H1 (cell line): ENCODE data around the gene WSCD1. TPM values are rescaled to one million over a fixed set of nuclear protein-coding genes. Genes with fewer than 3 reads are reported as not detected.

ENCODE experiments used
- CTCF ChIA-PET: fragments of 300-600 bp; sonication (Branson Sonifier 250); formaldehyde crosslinking; loops from one replicate; lab custom pipeline; 2021; ENCODE audit not compliant: partially characterized antibody; lab: Charles Lee
- POLR2A ChIA-PET: fragments of 300-600 bp; sonication (Branson Sonifier 250); formaldehyde crosslinking; loops from one replicate; lab custom pipeline; 2021; ENCODE audit warnings: inconsistent platforms; ENCODE audit not compliant: partially characterized antibody; lab: Charles Lee
- DNase-seq, 2 experiments: peaks; one replicate each; pipeline versions ENCODE4 v3.0.0 to v3.0.0-alpha.2; 2010 to 2022; ENCODE audit warnings: low spot score in 2 of 2, low read depth in 1 of 2, mixed read lengths in 1 of 2
- FAIRE-seq: peaks from 2 replicates; lab custom pipeline; 2011; peaks lifted over from hg19 to GRCh38; lab: Jason Lieb, UNC
- H2AFZ ChIP-seq: 2 replicates; pipeline ENCODE4 v1.8.1; 2012; ENCODE audit warnings: low read length, inconsistent platforms
- H2AK5ac ChIP-seq: 2 replicates; pipeline ENCODE4 v1.6.1; 2013; ENCODE audit warnings: low read depth, low read length
- H2BK120ac ChIP-seq: replicated peaks from 2 replicates; pipeline ENCODE3; 2013; ENCODE audit warnings: low read depth, low read length, inconsistent platforms
- H2BK12ac ChIP-seq: 2 replicates; pipeline ENCODE4 v1.6.1; 2013; ENCODE audit warnings: low read depth, low read length
- H2BK15ac ChIP-seq: 2 replicates; pipeline ENCODE4 v1.6.1; 2013; ENCODE audit warnings: low read length
- H2BK20ac ChIP-seq: 2 replicates; pipeline ENCODE4 v1.6.1; 2013; ENCODE audit warnings: low read length
- H2BK5ac ChIP-seq: 2 replicates; pipeline ENCODE4 v1.6.1; 2013; ENCODE audit warnings: low read depth, low read length
- H3K14ac ChIP-seq: 2 replicates; pipeline ENCODE4 v1.6.1; 2013; ENCODE audit warnings: inconsistent platforms; ENCODE audit not compliant: insufficient read length
- H3K18ac ChIP-seq: 2 replicates; pipeline ENCODE4 v1.6.1; 2013; ENCODE audit warnings: low read length; ENCODE audit errors: extremely low read depth
- H3K23ac ChIP-seq: 2 replicates; pipeline ENCODE4 v1.6.1; 2013; ENCODE audit warnings: inconsistent platforms; ENCODE audit not compliant: insufficient read length
- H3K23me2 ChIP-seq: 2 replicates; pipeline ENCODE4 v1.6.1; 2013; ENCODE audit warnings: low read depth, low read length
- H3K27ac ChIP-seq: 2 replicates; pipeline ENCODE4 v1.6.1; 2011; ENCODE audit warnings: low read depth, low read length, inconsistent platforms
- H3K27me3 ChIP-seq, 4 experiments: replicated peaks in 1 of 4; 1 replicate in 1 of 4; 2 replicates in 3 of 4; pipeline versions ENCODE4 v1.6.1 to v1.8.1; 2011 to 2013; ENCODE audit warnings: low read length in 3 of 4, mild to moderate bottlenecking in 3 of 4, inconsistent platforms in 2 of 4, mixed read lengths in 2 of 4, moderate library complexity in 1 of 4; ENCODE audit not compliant: control insufficient read depth in 3 of 4, insufficient read depth in 3 of 4; ENCODE audit errors: extremely low read depth in 1 of 4
- H3K36me3 ChIP-seq, 4 experiments: 2 replicates each; pipeline versions ENCODE4 v1.6.1 to v1.8.1; 2011 to 2013; ENCODE audit warnings: mild to moderate bottlenecking in 4 of 4, low read length in 3 of 4, moderate library complexity in 2 of 4, control low read depth in 1 of 4, inconsistent platforms in 1 of 4; ENCODE audit not compliant: insufficient read depth in 4 of 4, control insufficient read depth in 2 of 4
- H3K4ac ChIP-seq: replicated peaks from 2 replicates; pipeline ENCODE3; 2013; ENCODE audit warnings: low read length, low read depth, mixed read lengths, inconsistent platforms; ENCODE audit not compliant: insufficient read length
- H3K4me1 ChIP-seq, 4 experiments: replicated peaks in 1 of 4; 1 replicate in 1 of 4; 2 replicates in 3 of 4; pipeline versions ENCODE4 v1.6.1 to v1.8.1; 2011 to 2013; ENCODE audit warnings: low read length in 3 of 4, inconsistent platforms in 2 of 4, mixed read lengths in 1 of 4; ENCODE audit not compliant: insufficient read depth in 4 of 4, control insufficient read depth in 3 of 4
- H3K4me2 ChIP-seq, 2 experiments: 2 replicates each; pipeline versions ENCODE4 v1.6.1 to v1.8.1; 2011 to 2013; ENCODE audit warnings: low read depth in 2 of 2, low read length in 2 of 2, control low read depth in 1 of 2, inconsistent platforms in 1 of 2, mild to moderate bottlenecking in 1 of 2; ENCODE audit not compliant: insufficient read depth in 1 of 2
- H3K4me3 ChIP-seq, 4 experiments: fragments of 200-600, 300-600 bp in 1 of 4; sonication (generic), shearing (Covaris generic), sonication (Bioruptor Twin) in 1 of 4; 2 replicates each; pipeline versions ENCODE4 v1.5.1 to v1.8.1; 2011 to 2016; ENCODE audit warnings: low read length in 4 of 4, low read depth in 3 of 4, control low read depth in 2 of 4, inconsistent platforms in 2 of 4, mild to moderate bottlenecking in 2 of 4, mixed read lengths in 1 of 4, moderate library complexity in 1 of 4; ENCODE audit not compliant: insufficient read depth in 2 of 4; ENCODE audit errors: extremely low read depth in 1 of 4
- H3K56ac ChIP-seq: replicated peaks from 2 replicates; pipeline ENCODE3; 2013; ENCODE audit warnings: low read depth, mild to moderate bottlenecking, mixed read lengths, low read length, inconsistent platforms; ENCODE audit not compliant: insufficient read length
- H3K79me1 ChIP-seq: 2 replicates; pipeline ENCODE4 v1.6.1; 2013; ENCODE audit warnings: low read depth, low read length, control low read depth
- H3K79me2 ChIP-seq, 2 experiments: 2 replicates each; pipeline versions ENCODE4 v1.6.1 to v1.8.1; 2012 to 2013; ENCODE audit warnings: low read length in 2 of 2, mild to moderate bottlenecking in 2 of 2, inconsistent platforms in 1 of 2; ENCODE audit not compliant: insufficient read depth in 2 of 2, control insufficient read depth in 1 of 2
- H3K9ac ChIP-seq, 4 experiments: replicated peaks in 1 of 4; 1 replicate in 1 of 4; 2 replicates in 3 of 4; pipeline versions ENCODE4 v1.6.1 to v1.8.1; 2011 to 2013; ENCODE audit warnings: low read depth in 3 of 4, low read length in 3 of 4, control low read depth in 2 of 4, mild to moderate bottlenecking in 2 of 4, moderate library complexity in 2 of 4, inconsistent platforms in 1 of 4; ENCODE audit errors: extremely low read depth in 1 of 4
- H3K9me3 ChIP-seq, 2 experiments: 2 replicates each; pipeline versions ENCODE4 v1.6.1 to v1.8.1; 2012 to 2013; ENCODE audit warnings: mild to moderate bottlenecking in 2 of 2, moderate library complexity in 2 of 2, control low read depth in 1 of 2, inconsistent platforms in 1 of 2, low read depth in 1 of 2, low read length in 1 of 2, mixed read lengths in 1 of 2; ENCODE audit not compliant: insufficient read depth in 2 of 2
- H4K20me1 ChIP-seq, 2 experiments: replicated peaks in 1 of 2; 2 replicates each; pipeline versions ENCODE3 to v1.8.1; 2011 to 2013; ENCODE audit warnings: inconsistent platforms in 2 of 2, low read length in 2 of 2, mild to moderate bottlenecking in 1 of 2; ENCODE audit not compliant: insufficient read depth in 2 of 2, control insufficient read depth in 1 of 2
- H4K5ac ChIP-seq: 2 replicates; pipeline ENCODE4 v1.6.1; 2013; ENCODE audit warnings: low read length, low read depth, mixed read lengths, inconsistent platforms; ENCODE audit not compliant: insufficient read length
- H4K8ac ChIP-seq: 2 replicates; pipeline ENCODE4 v1.8.0; 2013; ENCODE audit warnings: mild to moderate bottlenecking, moderate library complexity, low read length, inconsistent platforms; ENCODE audit not compliant: insufficient read depth; ENCODE audit errors: extremely low read depth
- H4K91ac ChIP-seq: replicated peaks from 2 replicates; pipeline ENCODE3; 2013; ENCODE audit warnings: low read length, mixed read lengths, inconsistent platforms; ENCODE audit not compliant: insufficient read length
- ATF3 ChIP-seq: IDR thresholded peaks from 2 replicates; pipeline ENCODE4 v1.6.1; 2011; ENCODE audit warnings: low read depth, mild to moderate bottlenecking, low read length; ENCODE audit not compliant: insufficient read depth
- BACH1 ChIP-seq: IDR thresholded peaks from 2 replicates; pipeline ENCODE4 v1.6.1; 2012; ENCODE audit warnings: low read length, improper control_type of control experiment
- CHD2 ChIP-seq: IDR thresholded peaks from 2 replicates; pipeline ENCODE4 v1.6.1; 2012; ENCODE audit warnings: low read length, improper control_type of control experiment
- FOSL1 ChIP-seq: IDR thresholded peaks from 2 replicates; pipeline ENCODE4 v1.6.1; 2011; ENCODE audit warnings: mild to moderate bottlenecking, low read depth, low read length, moderate library complexity; ENCODE audit not compliant: insufficient read depth
- GABPA ChIP-seq: IDR thresholded peaks from 2 replicates; pipeline ENCODE4 v1.6.1; 2011; ENCODE audit warnings: mild to moderate bottlenecking, low read length, moderate library complexity, borderline replicate concordance; ENCODE audit not compliant: insufficient read depth
- HDAC6 ChIP-seq: IDR thresholded peaks from one replicate; pipeline ENCODE4 v1.7.1; 2012; ENCODE audit warnings: low read depth, mild to moderate bottlenecking, inconsistent platforms, low read length, moderate library complexity
- JUND ChIP-seq: IDR thresholded peaks from 2 replicates; pipeline ENCODE4 v1.6.1; 2011; ENCODE audit warnings: mild to moderate bottlenecking, improper control_type of control experiment, low read length
- RFX5 ChIP-seq: IDR thresholded peaks from 2 replicates; pipeline ENCODE4 v1.6.1; 2011; ENCODE audit warnings: low read depth, low read length, improper control_type of control experiment, borderline replicate concordance
- TAF1 ChIP-seq: IDR thresholded peaks from 2 replicates; pipeline ENCODE4 v1.6.1; 2011; ENCODE audit warnings: mild to moderate bottlenecking, low read depth, low read length
- TCF12 ChIP-seq: IDR thresholded peaks from 2 replicates; pipeline ENCODE4 v1.6.1; 2011; ENCODE audit warnings: low read depth, mild to moderate bottlenecking, low read length
- YY1 ChIP-seq: IDR thresholded peaks from 2 replicates; pipeline ENCODE4 v1.6.1; 2011; ENCODE audit warnings: low read depth, mild to moderate bottlenecking, low read length
- WGBS, 2 experiments: shearing (Covaris generic) in 1 of 2; methylation state at CpG; one replicate each; pipeline versions ENCODE4 v1.1.6 to v1.1.7; 2013 to 2015; ENCODE audit warnings: low lambda C conversion rate in 2 of 2, mixed read lengths in 2 of 2, inconsistent platforms in 1 of 2, low coverage in 1 of 2, missing lambda C conversion rate in 1 of 2; ENCODE audit not compliant: insufficient replicate concordance in 2 of 2, insufficient coverage in 1 of 2, insufficient read length in 1 of 2; ENCODE audit errors: extremely low coverage in 1 of 2, missing lambda C conversion rate in 1 of 2; 5-methylcytosine and 5-hydroxymethylcytosine counted together
- polyA plus RNA-seq, 7 experiments: library from polyadenylated mRNA; depleted of rRNA in 3 of 7; stranded (reverse) in 5 of 7; unstranded in 2 of 7; fragments of >200 nt in 5 of 7; fragments of 200-250 nt in 2 of 7; gene quantifications; 1 replicate in 5 of 7; 2 replicates in 1 of 7; 4 replicates in 1 of 7; pipeline versions ENCODE4 v1.2.1 to v1.2.3, GENCODE V29; 2011 to 2013; ENCODE audit warnings: missing spikeins in 2 of 7, mixed read lengths in 2 of 7
- total RNA-seq: library from RNA; stranded (reverse); fragmentation: NEBNext Ultra II Directional; extraction: Animal tissue kit (Norgen Biotek cat#: 25700); gene quantifications from 2 replicates; pipeline ENCODE4 v1.2.1, GENCODE V29; 2021

Gene WSCD1
- total and polyA plus RNA-seq, 2 of the 8 experiments (the other 6 are each of a cell fraction or from before 2014, with no cell fraction given) = 21.9 to 39.0 TPM

- H3K14ac ChIP-seq = no peak overlapping the region
- no peak overlapping the region for H3K9ac ChIP-seq
- H3K18ac ChIP-seq = no peak overlapping the region
- H3K36me3 ChIP-seq = peaks cover 0 to 8% (median 2%) of the 10 kb centered on the region in 4 experiments; a peak in 2 of 8 replicates
- H4K20me1 ChIP-seq = no peaks in the 10 kb centered on the region
- H3K79me2 ChIP-seq = no peaks in the 10 kb centered on the region
- no peak overlapping the region for H2BK12ac ChIP-seq
- H3K4me1 ChIP-seq = peaks cover 2 to 22% (median 19%) of the 10 kb centered on the region in 4 experiments
- no peak overlapping the region for H2AFZ ChIP-seq
- H2AK5ac ChIP-seq = no peak overlapping the region
- peak overlapping the region; percentile 52 to 56; a peak in 3 of 4 replicates for H3K4me2 ChIP-seq
- H3K23ac ChIP-seq = no peak overlapping the region
- CTCF ChIA-PET = no interaction called here
- DNase-seq (peak in 1 of 2 experiments; percentile 7), FAIRE-seq (no peak)
- H3K4ac ChIP-seq = no peak overlapping the region
- 0 out of 2 replicates have a peak overlapping the region, but pooled peaks have one; percentile 55 for H2BK20ac ChIP-seq
- no peak overlapping the region for H2BK15ac ChIP-seq
- H3K79me1 ChIP-seq = no peaks in the 10 kb centered on the region
- no peak overlapping the region for H3K27ac ChIP-seq
- POLR2A ChIA-PET = interaction anchor here (0.7 to 1.2 kb wide), 2 partner anchors 12 to 20 kb away, joined by 3 read pairs; no protein-coding TSS in a partner anchor
- no peak overlapping the region for H2BK120ac ChIP-seq
- peak overlapping the region; percentile 30; the same call in 1 of the 2 replicates for H2BK5ac ChIP-seq
- H4K5ac ChIP-seq = no peak overlapping the region
- H3K4me3 ChIP-seq = no peak overlapping the region
- no peak overlapping the region for H3K56ac ChIP-seq
- no peak overlapping the region for H4K8ac ChIP-seq
- H3K23me2 ChIP-seq = no peaks in the 10 kb centered on the region
- no peaks in the 10 kb centered on the region for H3K27me3 ChIP-seq
- 34% methylated on average over 10 of the region's 10 CpGs; no CpG with 5 or more reads in 1 of the 2 experiments for WGBS, 2 experiments
- H4K91ac ChIP-seq = no peak overlapping the region
- H3K9me3 ChIP-seq = no peaks in the 10 kb centered on the region
- TF ChIP-seq YY1 = no peak
- TF ChIP-seq GABPA = no peak
- TF ChIP-seq JUND = no peak
- no peak for TF ChIP-seq HDAC6
- no peak for TF ChIP-seq FOSL1
- TF ChIP-seq TCF12 = no peak
- no peak for TF ChIP-seq RFX5
- no peak for TF ChIP-seq TAF1
- TF ChIP-seq ATF3 = no peak
- no peak for TF ChIP-seq CHD2
- no peak for TF ChIP-seq BACH1
Observed at GRCh38 chr17:6101706-6102105, 31.5 kb downstream of the WSCD1 start.
